Endodermal cell (in vitro differentiated cells): ENCODE data around the gene CRYGS. TPM values are rescaled to one million over a fixed set of nuclear protein-coding genes. Genes with fewer than 3 reads are reported as not detected.

Source experiments
- DNase-seq: peaks from one replicate; pipeline ENCODE4 v3.0.0-alpha.2; 2017
- H3K27ac ChIP-seq: 2 replicates; pipeline ENCODE4 v1.5.1; 2013; ENCODE audit warnings: mild to moderate bottlenecking, low read depth, low read length, moderate library complexity
- H3K27me3 ChIP-seq: 2 replicates; pipeline ENCODE4 v1.6.1; 2013; ENCODE audit warnings: mild to moderate bottlenecking, low read length, moderate library complexity; ENCODE audit not compliant: insufficient read depth, control insufficient read depth, poor library complexity, severe bottlenecking
- H3K36me3 ChIP-seq: 2 replicates; pipeline ENCODE4 v1.7.0; 2013; ENCODE audit warnings: mild to moderate bottlenecking, low read length, moderate library complexity; ENCODE audit not compliant: control insufficient read depth, insufficient read depth
- H3K4me1 ChIP-seq: one replicate; pipeline ENCODE4 v1.7.0; 2013; ENCODE audit warnings: low read length; ENCODE audit not compliant: control insufficient read depth, insufficient read depth
- H3K4me3 ChIP-seq: 2 replicates; pipeline ENCODE4 v1.5.1; 2013; ENCODE audit warnings: mild to moderate bottlenecking, low read length, moderate library complexity
- H3K9ac ChIP-seq: 2 replicates; pipeline ENCODE4 v1.6.1; 2013; ENCODE audit warnings: mild to moderate bottlenecking, low read length, moderate library complexity; ENCODE audit not compliant: poor library complexity, severe bottlenecking; ENCODE audit errors: extremely low read depth
- H3K9me3 ChIP-seq: 2 replicates; pipeline ENCODE4 v1.6.1; 2013; ENCODE audit warnings: mild to moderate bottlenecking, low read length, moderate library complexity; ENCODE audit not compliant: control insufficient read depth
- H3K27ac Mint-ChIP-seq: 2 replicates; pipeline ENCODE4 v1.8.0; 2020; ENCODE audit warnings: mixed read lengths
- H3K27me3 Mint-ChIP-seq: 2 replicates; pipeline ENCODE4 v1.8.0; 2021; ENCODE audit warnings: mild to moderate bottlenecking, mixed read lengths; ENCODE audit not compliant: insufficient read depth
- H3K36me3 Mint-ChIP-seq: 2 replicates; pipeline ENCODE4 v1.8.0; 2020; ENCODE audit warnings: low read depth, mixed read lengths
- H3K4me1 Mint-ChIP-seq: 2 replicates; pipeline ENCODE4 v1.8.0; 2020; ENCODE audit warnings: mixed read lengths
- H3K4me3 Mint-ChIP-seq: 2 replicates; pipeline ENCODE4 v1.8.0; 2020; ENCODE audit warnings: mild to moderate bottlenecking, moderate library complexity, mixed read lengths
- H3K9me3 Mint-ChIP-seq: 2 replicates; pipeline ENCODE4 v1.8.0; 2020; ENCODE audit warnings: mild to moderate bottlenecking, mixed read lengths
- WGBS, 2 experiments: methylation state at CpG; one replicate each; pipeline versions ENCODE4 v1.1.5 to v1.1.7; 2013; ENCODE audit warnings: missing lambda C conversion rate in 2 of 2, mixed read lengths in 1 of 2; ENCODE audit not compliant: insufficient coverage in 1 of 2, insufficient read length in 1 of 2; 5-methylcytosine and 5-hydroxymethylcytosine counted together
- total RNA-seq, 2 donors: library from RNA; stranded (reverse); fragmentation: NEBNext Ultra II Directional in 1 of 2; extraction: Animal tissue kit (Norgen Biotek cat#: 25700) in 1 of 2; gene quantifications; 2 replicates in 1 of 2; 3 replicates in 1 of 2; pipeline ENCODE4 v1.2.1, GENCODE V29; 2021
- TF ChIP-seq, protein P1 (sequence below): fragments of 200-600 bp; sonication (generic); conservative IDR thresholded peaks from 2 replicates; pipeline ENCODE4 v1.5.0; 2021; ENCODE audit warnings: antibody characterized with exemption, mild to moderate bottlenecking

CRYGS gene
- total RNA-seq, 2 donors from 2014 or later: 2.0 to 2.4 TPM

DNA sequence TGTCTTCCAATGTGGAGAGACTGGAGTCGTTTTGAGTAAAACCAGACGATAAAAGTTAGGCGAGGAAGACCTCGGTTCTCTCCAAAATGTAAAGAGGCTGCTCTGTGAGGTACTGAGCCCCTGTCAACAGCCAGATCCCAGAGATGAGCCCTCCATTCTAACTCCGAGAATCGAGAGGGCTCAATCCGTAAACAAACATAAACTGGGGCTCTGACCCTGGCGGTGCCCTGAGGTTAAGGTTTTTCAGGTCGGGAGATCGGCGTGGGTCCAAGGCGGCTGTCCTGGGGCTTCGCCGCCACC lies 22.5 kb upstream of the CRYGS start:
- 0% methylated on average over 12 to 14 of the region's 14 CpGs for WGBS, 2 experiments
- peaks cover 16% of the 10 kb centered on the region for H3K4me1 Mint-ChIP-seq

DNA sequence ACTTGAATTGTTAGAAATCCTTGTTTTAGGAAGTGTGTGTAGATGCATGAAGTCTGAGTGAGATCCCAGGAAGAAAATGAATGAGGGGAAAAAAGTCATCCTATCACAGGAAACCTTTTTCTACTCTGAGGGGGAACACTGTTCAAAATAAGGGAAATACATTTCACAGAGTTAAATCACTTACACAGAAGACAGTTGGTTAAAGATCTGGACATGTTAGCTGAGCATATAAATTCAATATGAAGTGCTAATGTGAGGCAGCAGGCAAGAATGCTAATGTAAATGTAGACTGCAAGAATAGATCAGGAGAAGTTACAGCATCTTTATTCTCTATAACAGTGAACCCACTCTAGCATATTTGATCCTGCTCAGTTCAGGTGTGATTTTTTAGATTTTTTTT lies 20.4 kb upstream of the CRYGS start:
- Mint-ChIP-seq H3K36me3 (peaks cover 6% of the 10 kb centered on the region), H3K4me3 (no peak overlapping the region), H3K9me3 (no peaks in the 10 kb centered on the region), H3K4me1 (peaks cover 9% of the 10 kb centered on the region), H3K27ac (no peak overlapping the region), H3K27me3 (no peaks in the 10 kb centered on the region)
- no peaks in the 10 kb centered on the region for H3K9me3 ChIP-seq
- H3K27ac ChIP-seq: no peak overlapping the region
- TF ChIP-seq, protein P1, sequence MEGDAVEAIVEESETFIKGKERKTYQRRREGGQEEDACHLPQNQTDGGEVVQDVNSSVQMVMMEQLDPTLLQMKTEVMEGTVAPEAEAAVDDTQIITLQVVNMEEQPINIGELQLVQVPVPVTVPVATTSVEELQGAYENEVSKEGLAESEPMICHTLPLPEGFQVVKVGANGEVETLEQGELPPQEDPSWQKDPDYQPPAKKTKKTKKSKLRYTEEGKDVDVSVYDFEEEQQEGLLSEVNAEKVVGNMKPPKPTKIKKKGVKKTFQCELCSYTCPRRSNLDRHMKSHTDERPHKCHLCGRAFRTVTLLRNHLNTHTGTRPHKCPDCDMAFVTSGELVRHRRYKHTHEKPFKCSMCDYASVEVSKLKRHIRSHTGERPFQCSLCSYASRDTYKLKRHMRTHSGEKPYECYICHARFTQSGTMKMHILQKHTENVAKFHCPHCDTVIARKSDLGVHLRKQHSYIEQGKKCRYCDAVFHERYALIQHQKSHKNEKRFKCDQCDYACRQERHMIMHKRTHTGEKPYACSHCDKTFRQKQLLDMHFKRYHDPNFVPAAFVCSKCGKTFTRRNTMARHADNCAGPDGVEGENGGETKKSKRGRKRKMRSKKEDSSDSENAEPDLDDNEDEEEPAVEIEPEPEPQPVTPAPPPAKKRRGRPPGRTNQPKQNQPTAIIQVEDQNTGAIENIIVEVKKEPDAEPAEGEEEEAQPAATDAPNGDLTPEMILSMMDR: no peak
- H3K36me3 ChIP-seq: no peaks in the 10 kb centered on the region
- no peaks in the 10 kb centered on the region for H3K4me1 ChIP-seq
- H3K9ac ChIP-seq: no peak overlapping the region
- no peaks in the 10 kb centered on the region for H3K27me3 ChIP-seq
- no peak overlapping the region for H3K4me3 ChIP-seq
- no peak for DNase-seq

More for the DNA sequence above, 22.5 kb upstream of the CRYGS start:
- DNase-seq: no peak
- H3K9me3 Mint-ChIP-seq: no peaks in the 10 kb centered on the region
- peak overlapping the region; percentile 91 for H3K4me3 Mint-ChIP-seq
- H3K36me3 ChIP-seq: peaks cover 1% of the 10 kb centered on the region
- no peaks in the 10 kb centered on the region for H3K27me3 ChIP-seq
- peak overlapping the region; percentile 97 for H3K4me3 ChIP-seq
- no peaks in the 10 kb centered on the region for H3K4me1 ChIP-seq
- H3K27ac Mint-ChIP-seq: peak overlapping the region; percentile 95
- H3K27me3 Mint-ChIP-seq: no peaks in the 10 kb centered on the region
- peaks cover 6% of the 10 kb centered on the region for H3K36me3 Mint-ChIP-seq
- no peak overlapping the region for H3K27ac ChIP-seq
- TF ChIP-seq, protein P1: peak; percentile 27
- peak overlapping the region; percentile 61 for H3K9ac ChIP-seq
- no peaks in the 10 kb centered on the region for H3K9me3 ChIP-seq

DNA sequence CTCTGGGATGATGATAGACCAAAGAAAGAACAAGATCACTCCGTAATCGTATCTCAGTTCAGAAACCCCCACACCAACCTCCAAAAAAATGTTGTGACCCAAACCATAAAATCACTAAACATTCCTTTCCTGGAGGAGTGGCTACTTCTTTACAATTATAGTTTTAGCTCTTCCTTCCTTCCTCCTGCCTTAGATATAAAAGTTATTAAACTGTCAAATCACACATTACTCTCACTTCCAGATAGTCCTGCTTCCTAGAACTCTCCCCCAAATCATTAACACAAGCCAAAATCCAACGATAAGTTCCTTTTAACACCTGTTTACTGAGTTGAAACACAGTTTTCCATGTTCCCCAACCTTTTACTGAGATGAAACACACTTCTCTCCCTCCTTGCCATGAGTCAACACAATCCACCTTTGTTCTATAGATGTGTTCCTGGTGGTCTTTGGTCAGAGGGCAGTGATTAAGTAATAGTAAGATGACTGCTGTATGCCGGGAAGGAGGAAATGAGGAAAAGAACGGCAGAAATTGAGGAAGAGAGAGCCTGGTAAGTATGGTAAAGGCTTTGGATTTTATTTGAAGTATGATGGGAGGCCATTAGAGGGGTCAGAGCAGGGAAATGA lies 8.3 kb upstream of the CRYGS start:
- H3K27ac Mint-ChIP-seq: no peak overlapping the region

More for the DNA sequence above, 8.3 kb upstream of the CRYGS start:
- Mint-ChIP-seq H3K4me1 (no peaks in the 10 kb centered on the region), H3K4me3 (no peak overlapping the region), H3K27me3 (no peaks in the 10 kb centered on the region), H3K9me3 (no peaks in the 10 kb centered on the region), H3K36me3 (peaks cover 29% of the 10 kb centered on the region)
- Histone ChIP-seq H3K27me3 (no peaks in the 10 kb centered on the region), H3K36me3 (peaks cover 46% of the 10 kb centered on the region), H3K4me3 (no peak overlapping the region), H3K4me1 (no peaks in the 10 kb centered on the region), H3K9me3 (no peaks in the 10 kb centered on the region), H3K27ac (no peak overlapping the region), H3K9ac (no peak overlapping the region)
- WGBS, 2 experiments: 93 to 96% methylated on average over 3 to 5 of the region's 5 CpGs
- DNase-seq: no peak
- TF ChIP-seq, protein P1: no peak
